Measurements from ENCODE around the gene NR2C1.
"Not testable (repeated sequence)": the region's sequence is repeated elsewhere in the genome, so short reads cannot be mapped to it uniquely, and the experiment has no call there.

The NR2C1 gene

GRCh38 chr12:95072900-95073697, at the start of gene NR2C1:
Gene NR2C1, minus strand, starts transcription at chr12:95073618. Its CDS starts 6,234 bp downstream, at chr12:95067384.
- DNase-seq (ENCODE audit: low read depth), result peak; percentile 94

- DNase-seq (ENCODE audit: low read depth), result no peak
Measured at GRCh38 chr12:95118788-95119179, 45.4 kb upstream of the NR2C1 start.

GRCh38 chr12:95118138-95118787, 44.8 kb upstream of the NR2C1 start:
- DNase-seq (ENCODE audit: low read depth), result peak; percentile 62

- peak; percentile 65 for DNase-seq (ENCODE audit: low read depth)
Measured at GRCh38 chr12:95117178-95117599, 43.8 kb upstream of the NR2C1 start.

GRCh38 chr12:95116773-95117172, 43.4 kb upstream of the NR2C1 start:
- DNase-seq (ENCODE audit: low read depth), result no peak

GRCh38 chr12:95116341-95116740, 42.9 kb upstream of the NR2C1 start:
- no peak for DNase-seq (ENCODE audit: low read depth)

GRCh38 chr12:95115641-95116040, 42.2 kb upstream of the NR2C1 start:
- DNase-seq (ENCODE audit: low read depth), result no peak

- no peak for DNase-seq (ENCODE audit: low read depth)
Measured at GRCh38 chr12:95114766-95115405, 41.5 kb upstream of the NR2C1 start.

GRCh38 chr12:95107362-95107761, 33.9 kb upstream of the NR2C1 start:
- DNase-seq (ENCODE audit: low read depth), result no peak

- no peak for DNase-seq (ENCODE audit: low read depth)
Measured at GRCh38 chr12:95105540-95105939, 32.1 kb upstream of the NR2C1 start.

- no peak for DNase-seq (ENCODE audit: low read depth)
Measured at GRCh38 chr12:95104919-95105452, 31.6 kb upstream of the NR2C1 start.

GRCh38 chr12:95102916-95103671, 29.7 kb upstream of the NR2C1 start:
- DNase-seq (ENCODE audit: low read depth), result peak; percentile 87

- DNase-seq (ENCODE audit: low read depth), result not testable (repeated sequence)
Measured at GRCh38 chr12:95101957-95102356, 28.5 kb upstream of the NR2C1 start.

GRCh38 chr12:95100264-95101190, 27.1 kb upstream of the NR2C1 start:
- DNase-seq (ENCODE audit: low read depth), result no peak

GRCh38 chr12:95099270-95099790, 25.9 kb upstream of the NR2C1 start:
- no peak for DNase-seq (ENCODE audit: low read depth)

- peak; percentile 21 for DNase-seq (ENCODE audit: low read depth)
Measured at GRCh38 chr12:95096852-95097251, 23.4 kb upstream of the NR2C1 start.

- no peak for DNase-seq (ENCODE audit: low read depth)
Measured at GRCh38 chr12:95096378-95096777, 23.0 kb upstream of the NR2C1 start.

- DNase-seq (ENCODE audit: low read depth), result not testable (repeated sequence)
Measured at GRCh38 chr12:95095866-95096265, 22.4 kb upstream of the NR2C1 start.

- DNase-seq (ENCODE audit: low read depth), result no peak
Measured at GRCh38 chr12:95089462-95089861, 16.0 kb upstream of the NR2C1 start.

GRCh38 chr12:95088379-95088778, 15.0 kb upstream of the NR2C1 start:
- DNase-seq (ENCODE audit: low read depth), result peak; percentile 20

- no peak for DNase-seq (ENCODE audit: low read depth)
Measured at GRCh38 chr12:95085612-95086011, 12.2 kb upstream of the NR2C1 start.

Data from fibroblast of gingiva (primary cell).